K562 (cell line): ENCODE measurements around the gene TRIM33. TPM values are rescaled to one million over a fixed set of nuclear protein-coding genes. Genes with fewer than 3 reads are reported as not detected.

Experiments used
- ARNT ChIP-seq, 2 experiments: fragments of 450-650 bp; IDR thresholded peaks; 2 replicates each; pipeline ENCODE4 v1.6.1; 2016; ENCODE audit warnings: mild to moderate bottlenecking in 1 of 2
- FIP1L1 ChIP-seq: fragments of 200-400 bp; formaldehyde crosslinking; IDR thresholded peaks from 2 replicates; pipeline ENCODE4 v1.6.1; 2018; ENCODE audit warnings: mild to moderate bottlenecking, low read depth, low read length; ENCODE audit not compliant: poor library complexity, severe bottlenecking
- FOXK2 ChIP-seq, 2 experiments: fragments of 450-650 bp; IDR thresholded peaks in 1 of 2; conservative IDR thresholded peaks in 1 of 2; 2 replicates each; pipeline ENCODE4 v1.6.1; 2016; ENCODE audit warnings: low read depth in 2 of 2, mild to moderate bottlenecking in 1 of 2
- HDGF ChIP-seq: fragments of 450-650 bp; IDR thresholded peaks from 2 replicates; pipeline ENCODE4 v1.6.1; 2016
- HMBOX1 ChIP-seq: sonication (generic); IDR thresholded peaks from 2 replicates; pipeline ENCODE4 v1.6.1; 2016
- MYBL2 ChIP-seq, 2 experiments: fragments of 450-650 bp in 1 of 2; sonication (generic) in 1 of 2; formaldehyde crosslinking in 1 of 2; IDR thresholded peaks; 2 replicates each; pipeline versions ENCODE4 v1.6.1 to v1.8.1; 2017 to 2022; ENCODE audit warnings: borderline replicate concordance in 1 of 2, inconsistent platforms in 1 of 2, low read depth in 1 of 2, mild to moderate bottlenecking in 1 of 2, missing genetic modification reagents in 1 of 2, moderate library complexity in 1 of 2
- NEUROD1 ChIP-seq: fragments of 150-350 bp; IDR thresholded peaks from 2 replicates; pipeline ENCODE4 v1.6.1; 2014; ENCODE audit warnings: borderline replicate concordance, low read length, low read depth; ENCODE audit not compliant: partially characterized antibody
- POLR2A ChIP-seq: fragments of 450-650 bp; conservative IDR thresholded peaks from 2 replicates; pipeline ENCODE4 v1.6.1; 2016
- RNF2 ChIP-seq: sonication (generic); IDR thresholded peaks from 2 replicates; pipeline ENCODE4 v1.6.1; 2016
- SIN3A ChIP-seq, 2 experiments: fragments of 150-350 bp in 1 of 2; IDR thresholded peaks; 2 replicates each; pipeline ENCODE4 v1.6.1; 2011 to 2016; ENCODE audit warnings: borderline replicate concordance in 2 of 2, low read depth in 2 of 2, low read length in 2 of 2, mild to moderate bottlenecking in 2 of 2, moderate library complexity in 2 of 2; ENCODE audit not compliant: control insufficient read depth in 1 of 2
- TAF1 ChIP-seq: IDR thresholded peaks from 2 replicates; pipeline ENCODE4 v1.6.1; 2011; ENCODE audit warnings: mild to moderate bottlenecking, low read length, moderate library complexity; ENCODE audit not compliant: insufficient read depth, control insufficient read depth, severe bottlenecking; ENCODE audit errors: extremely low read depth
- ZBTB11 ChIP-seq, 3 experiments: fragments of 200-800 bp in 1 of 3; fragments of 250-450 bp in 1 of 3; fragments of 450-650 bp in 1 of 3; sonication (Bioruptor Pico) in 1 of 3; sonication (Bioruptor generic) in 1 of 3; formaldehyde crosslinking in 1 of 3; IDR thresholded peaks; 2 replicates each; pipeline versions ENCODE4 v1.6.1 to v1.8.0; 2016 to 2022; ENCODE audit warnings: mild to moderate bottlenecking in 2 of 3, missing genetic modification characterization in 2 of 3, missing compliant biosample characterization in 1 of 3, moderate library complexity in 1 of 3
- ZNF407 ChIP-seq: fragments of 450-650 bp; IDR thresholded peaks from 2 replicates; pipeline ENCODE4 v1.6.1; 2016; ENCODE audit warnings: low read depth
- polyA plus RNA-seq, 8 experiments: library from polyadenylated mRNA; depleted of rRNA in 4 of 8; stranded (reverse) in 5 of 8; unstranded in 3 of 8; fragments of >200 nt; fragmentation: Nextera tagmentation in 2 of 8; fragmentation: Illumina TruSeq in 1 of 8; extraction: Ambion mirVana in 2 of 8; extraction: Trizol in 1 of 8; gene quantifications; 2 replicates each; pipeline versions ENCODE4 v1.2.1 to v1.2.3, GENCODE V29; 2011 to 2014; ENCODE audit warnings: inconsistent platforms in 1 of 8, missing spikeins in 1 of 8
- total RNA-seq, 7 experiments: library from RNA; depleted of rRNA in 6 of 7; stranded (reverse); fragments of >200 nt in 6 of 7; fragmentation: Illumina TruSeq in 2 of 7; extraction: Trizol in 2 of 7; gene quantifications; 2 replicates each; pipeline versions ENCODE4 v1.2.1 to v1.2.3, GENCODE V29; 2011 to 2021; ENCODE audit warnings: low replicate concordance in 1 of 7

Gene TRIM33
- total and polyA plus RNA-seq, 9 of the 15 experiments (the other 6 are each of a cell fraction or from before 2014, with no cell fraction given), result 9.3 to 58.4 (median 40.2) TPM

GRCh38 chr1:114510274-114511031 is 550 bp downstream of the TRIM33 start (continued):
- peak in 1 of 3 experiments; percentile 59; a peak in 1 of 6 replicates for TF ChIP-seq ZBTB11 (CRISPR knock-in tag; IDR thresholded peaks at IDR 0.05)
- 0 out of 2 replicates have a peak, but pooled peaks have one; percentile 2 for TF ChIP-seq ZNF407
- peak; percentile 38 for TF ChIP-seq NEUROD1
- TF ChIP-seq HDGF, result no peak
- TF ChIP-seq HMBOX1, result no peak
- no peak for TF ChIP-seq MYBL2 (IDR thresholded peaks at IDR 0.05; ENCODE audit: low read depth)
- no peak for TF ChIP-seq MYBL2 (CRISPR knock-in tag; IDR thresholded peaks at IDR 0.05; ENCODE audit: borderline replicate concordance)
- TF ChIP-seq ARNT (IDR thresholded peaks at IDR 0.05), result no peak
- no peak for TF ChIP-seq FOXK2 (conservative IDR thresholded peaks at IDR 0.05 in 1 of 2, IDR thresholded peaks at IDR 0.05 in 1 of 2; ENCODE audit: low read depth in 2 of 2)
- TF ChIP-seq FIP1L1, result peak; percentile 21
- TF ChIP-seq POLR2A, result peak; percentile 33; the same call in 1 of the 2 replicates
- TF ChIP-seq TAF1, result peak; percentile 55
- peak in 1 of 2 experiments; percentile 27; a peak in 2 of 4 replicates for TF ChIP-seq SIN3A (IDR thresholded peaks at IDR 0.05; ENCODE audit: borderline replicate concordance in 2 of 2, control insufficient read depth in 1 of 2, low read depth in 2 of 2, low read length in 2 of 2)
- TF ChIP-seq RNF2, result peak; percentile 68
